DND-41 (cell line): ENCODE measurements around the gene TET2.

Source experiments
- CTCF ChIP-seq: IDR thresholded peaks from 2 replicates; pipeline ENCODE4 v1.5.1; 2012; ENCODE audit warnings: borderline replicate concordance, low read length, moderate library complexity, mild to moderate bottlenecking; ENCODE audit not compliant: poor library complexity, severe bottlenecking; ENCODE audit errors: extremely low read depth
- EZH2 ChIP-seq: IDR thresholded peaks from 3 replicates; pipeline ENCODE4 v1.6.1; 2012; ENCODE audit warnings: borderline replicate concordance, low read depth, mild to moderate bottlenecking, moderate library complexity, low read length, inconsistent platforms; ENCODE audit not compliant: severe bottlenecking

GRCh38 chr4:105240037-105240436 is 93.4 kb downstream of the TET2 start:
- no peak for TF ChIP-seq CTCF
- TF ChIP-seq EZH2 = no peak
